Measurements from ENCODE around the gene SLC13A5.

DNA sequence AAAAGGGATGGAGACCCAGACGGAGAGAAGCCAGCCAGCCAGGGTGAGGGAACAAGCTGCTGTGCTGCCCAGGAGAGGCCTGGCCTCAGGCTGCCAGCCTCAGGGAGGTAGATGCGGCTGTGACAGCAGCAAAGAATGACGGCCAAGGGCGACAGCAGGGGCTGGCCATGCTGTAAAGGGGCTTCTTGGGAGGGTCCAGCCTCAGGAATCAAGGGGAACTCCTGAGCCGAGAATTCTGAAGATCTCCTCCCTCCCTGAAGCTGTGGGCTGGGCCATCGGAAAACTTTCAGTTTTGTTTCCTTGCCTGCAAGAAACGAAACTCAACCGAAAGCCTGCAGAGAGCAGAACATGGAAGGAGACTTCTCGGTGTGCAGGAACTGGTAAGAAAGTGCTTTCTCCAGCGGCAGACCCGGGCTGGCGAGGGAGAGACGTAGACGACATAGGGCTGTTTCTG lies 42.6 kb upstream of the SLC13A5 start, which contains the start of gene XAF1:
- TF ChIP-seq CTCF (IDR thresholded peaks at IDR 0.05) (no peak), POLR2A (IDR thresholded peaks at IDR 0.05; ENCODE audit: low read depth) (no peak)

All from esophagus muscularis mucosa (tissue), 3 donors.